Fibroblast of skin of scalp (primary cell): ENCODE measurements around the gene SERPINF2.
"Not testable (repeated sequence)": the region's sequence is repeated elsewhere in the genome, so short reads cannot be mapped to it uniquely, and the experiment has no call there.

ENCODE experiments used
- DNase-seq: peaks from one replicate; pipeline ENCODE4 v3.0.0-alpha.2; 2013

The SERPINF2 gene

DNA sequence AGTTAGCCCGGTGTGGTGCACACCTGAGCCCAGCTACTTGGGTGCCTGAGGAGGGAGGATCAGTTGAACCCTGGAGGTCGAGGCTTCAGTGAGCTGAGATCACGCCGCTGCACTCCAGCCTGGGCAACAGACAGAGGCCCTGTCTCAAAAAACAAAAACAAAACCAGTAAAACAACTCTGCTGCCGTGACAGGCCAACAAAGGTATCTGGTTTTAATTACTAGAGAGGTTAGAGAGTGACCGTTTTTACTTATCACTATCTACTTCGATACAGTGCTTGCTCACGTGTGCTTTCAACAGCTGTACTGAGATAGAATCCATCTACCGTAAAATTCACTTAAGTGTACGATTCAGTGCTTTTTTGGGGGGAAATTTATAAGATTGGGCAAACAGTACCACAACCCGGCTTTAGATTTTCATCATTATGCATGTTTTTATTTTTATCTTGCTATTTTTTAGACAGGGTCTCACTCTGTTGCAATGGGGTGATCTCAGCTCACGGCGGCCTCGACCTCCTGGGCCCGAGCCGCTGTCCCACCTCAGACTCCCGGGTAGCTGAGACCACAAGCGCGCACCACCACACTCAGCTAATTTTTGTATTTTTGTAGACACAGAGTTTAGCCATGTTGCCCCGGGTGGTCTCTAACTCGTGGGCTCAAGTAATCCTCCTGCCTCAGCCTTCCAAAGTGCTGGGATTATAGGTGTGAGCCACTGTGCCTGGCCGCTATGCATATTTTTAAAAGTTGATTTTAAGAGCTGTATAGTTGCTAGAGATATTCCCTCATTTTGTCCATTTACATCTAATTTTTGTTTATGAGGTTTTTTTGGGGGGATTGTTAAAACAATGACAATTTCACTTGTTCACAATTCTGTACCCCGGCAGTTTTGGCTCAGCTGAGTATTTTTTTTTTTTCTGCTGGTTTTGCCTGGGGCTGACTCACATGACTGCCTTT lies 50.1 kb downstream of the SERPINF2 start:
- no peak for DNase-seq

DNA sequence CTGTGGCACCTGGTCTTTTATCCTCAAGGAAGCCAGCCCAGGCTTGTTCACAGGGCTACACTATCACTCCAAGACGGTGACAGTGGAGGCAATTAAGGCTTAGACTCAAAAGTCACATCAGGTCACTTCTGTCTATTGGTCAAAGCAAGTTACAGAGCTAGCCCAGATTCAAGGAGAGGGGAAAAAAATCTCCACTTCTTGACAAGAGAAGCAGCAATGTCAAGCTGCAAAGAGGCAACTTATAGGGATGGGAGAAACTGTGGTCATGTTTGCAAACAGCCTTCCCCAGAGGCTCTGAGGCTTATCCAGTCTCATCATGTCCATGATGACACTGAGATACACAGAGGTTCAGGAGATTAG lies 50.8 kb downstream of the SERPINF2 start:
- DNase-seq, result no peak

DNA sequence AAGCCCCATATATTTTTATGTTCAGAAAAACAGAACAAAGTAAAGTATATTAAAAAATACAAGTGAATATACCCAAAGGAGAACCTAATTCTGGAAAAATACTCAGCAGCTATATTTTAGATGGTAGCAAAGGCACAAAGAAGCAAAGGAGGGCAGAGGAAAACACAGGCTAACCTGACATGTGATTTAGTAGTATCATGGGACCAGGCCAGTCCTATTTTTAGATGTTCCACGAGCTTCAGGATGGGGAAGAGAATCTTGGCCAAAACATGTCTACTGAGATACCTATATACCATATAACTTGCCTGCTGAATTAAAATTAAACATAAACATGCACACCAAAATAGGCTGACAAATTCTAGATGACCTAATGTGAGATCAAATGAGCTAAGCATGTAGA lies 54.1 kb downstream of the SERPINF2 start:
- no peak for DNase-seq

DNA sequence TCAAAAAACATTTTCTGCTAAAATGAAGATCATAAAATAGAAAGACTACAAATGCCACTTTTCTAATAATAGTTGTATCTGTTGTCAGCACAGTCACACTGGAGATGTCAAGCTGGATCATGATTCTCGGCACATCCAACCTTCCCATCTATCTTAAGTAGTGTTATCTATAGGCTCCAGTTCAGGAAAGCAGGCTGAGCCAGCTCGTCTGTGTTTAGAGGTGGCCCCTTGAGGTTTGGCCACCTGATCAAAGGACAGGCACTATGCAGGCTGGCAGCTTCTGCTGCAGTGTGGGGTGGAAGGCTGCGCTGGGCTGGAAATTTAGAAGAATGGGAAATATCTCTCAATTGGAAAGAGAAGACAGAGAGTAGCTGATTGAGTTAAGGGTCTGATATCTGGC lies 54.7 kb downstream of the SERPINF2 start:
- DNase-seq, result no peak

DNA sequence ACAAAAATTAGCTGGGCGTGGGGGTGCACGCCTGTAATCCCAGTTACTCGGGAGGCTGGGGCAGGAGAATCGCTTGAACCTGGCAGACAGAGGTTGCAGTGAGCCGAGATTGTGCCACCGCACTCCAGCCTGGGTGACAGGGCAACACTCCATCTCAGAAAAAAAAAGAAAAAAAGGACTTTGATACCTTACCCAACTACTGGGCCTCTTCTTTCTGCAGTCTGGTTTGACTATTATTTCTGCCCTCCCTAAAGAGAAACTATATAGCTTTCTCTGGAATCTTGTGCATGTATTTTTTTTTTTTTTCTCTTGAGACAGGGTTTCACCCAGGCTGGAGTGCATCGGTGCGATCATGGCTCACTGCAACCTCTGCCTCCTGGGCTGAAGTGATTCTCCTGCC lies 55.2 kb downstream of the SERPINF2 start:
- not testable (repeated sequence) for DNase-seq

DNA sequence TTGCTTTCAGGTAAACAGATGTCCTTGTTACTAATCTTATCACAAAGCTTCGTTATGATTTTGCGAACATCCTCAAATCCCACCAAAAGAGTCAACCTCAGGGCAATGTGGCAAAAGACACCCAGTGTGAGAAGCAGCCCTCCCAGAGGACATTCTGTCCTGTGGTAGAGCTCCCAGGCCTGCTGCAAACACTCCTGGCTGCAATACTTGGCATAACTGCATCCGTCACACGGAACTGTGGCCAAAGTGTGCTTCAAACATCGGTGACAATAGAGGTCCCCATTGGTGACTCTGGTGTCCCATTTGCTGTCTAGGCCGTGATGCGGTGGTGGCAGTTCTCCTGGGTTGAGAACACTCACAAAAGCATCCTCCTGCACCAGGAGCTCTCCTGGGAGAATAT lies 57.6 kb downstream of the SERPINF2 start:
- no peak for DNase-seq

DNA sequence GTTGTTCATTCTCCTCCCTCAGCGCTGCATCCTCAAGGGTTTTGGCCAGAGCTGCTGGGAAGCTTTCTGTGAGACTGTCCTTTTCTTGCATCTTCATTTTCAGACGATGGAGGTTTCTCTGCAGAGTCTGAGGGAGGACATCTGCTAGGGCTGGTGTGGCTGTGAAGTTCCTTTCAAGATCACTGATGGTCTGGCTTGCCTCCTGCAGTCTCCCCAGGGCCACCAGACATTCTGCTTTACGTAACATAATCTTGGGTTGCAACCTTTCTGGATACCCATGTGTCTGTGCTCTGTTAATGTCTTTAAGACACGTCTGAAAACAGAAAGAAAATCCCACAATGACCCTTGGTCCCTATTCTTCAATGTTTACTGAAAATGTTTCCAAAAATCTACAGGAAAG lies 58.0 kb downstream of the SERPINF2 start:
- DNase-seq, result no peak

DNA sequence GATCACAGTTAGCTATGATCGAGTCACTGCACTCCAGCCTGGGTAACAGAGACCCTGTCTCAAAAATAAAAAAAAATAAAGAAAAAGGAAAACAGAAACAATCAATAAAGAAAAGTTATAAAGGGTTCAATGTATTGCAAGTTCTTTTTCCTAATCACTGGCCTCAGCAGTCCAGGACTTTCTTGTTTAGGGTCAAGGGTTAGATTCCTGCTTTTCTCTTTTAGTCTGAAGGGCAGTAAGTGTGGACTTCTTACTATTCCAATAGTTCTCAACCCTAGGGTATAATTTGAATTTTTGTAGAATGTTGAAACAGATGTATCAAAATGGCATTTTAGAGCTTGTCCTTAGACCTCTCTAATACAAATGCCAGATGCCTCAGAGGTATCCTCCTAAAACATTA lies 59.8 kb downstream of the SERPINF2 start:
- DNase-seq, result no peak

DNA sequence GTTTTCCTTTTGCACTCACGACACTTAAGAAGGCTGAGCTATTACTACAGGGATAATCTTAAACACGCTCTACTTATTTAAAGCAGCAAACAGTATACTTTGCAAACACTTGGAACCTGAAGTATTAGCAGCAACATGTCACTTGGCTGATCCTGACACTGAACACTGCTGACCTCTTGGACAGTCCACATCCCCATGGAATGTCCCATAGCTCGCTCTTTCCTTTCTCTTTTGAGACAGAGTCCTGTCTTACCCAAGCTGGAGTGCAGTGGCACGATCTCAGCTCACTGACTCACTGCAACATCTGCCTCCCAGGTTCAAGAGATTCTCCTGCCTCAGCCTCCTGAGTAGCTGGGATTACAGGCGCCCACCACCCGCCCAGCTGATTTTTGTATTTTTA lies 60.6 kb downstream of the SERPINF2 start:
- DNase-seq, result no peak
